HG02588 (cell line): ENCODE measurements around the gene ALKBH1.
"Not testable (repeated sequence)": the region's sequence is repeated elsewhere in the genome, so short reads cannot be mapped to it uniquely, and the experiment has no call there.

Experiments used
- ATAC-seq: cut with Tn5 transposase; IDR thresholded peaks from one replicate; pipeline ENCODE4 v1.9.1; 2021; ENCODE audit warnings: mild to moderate bottlenecking, moderate library complexity; ENCODE audit not compliant: unreplicated experiment

ALKBH1 gene

DNA sequence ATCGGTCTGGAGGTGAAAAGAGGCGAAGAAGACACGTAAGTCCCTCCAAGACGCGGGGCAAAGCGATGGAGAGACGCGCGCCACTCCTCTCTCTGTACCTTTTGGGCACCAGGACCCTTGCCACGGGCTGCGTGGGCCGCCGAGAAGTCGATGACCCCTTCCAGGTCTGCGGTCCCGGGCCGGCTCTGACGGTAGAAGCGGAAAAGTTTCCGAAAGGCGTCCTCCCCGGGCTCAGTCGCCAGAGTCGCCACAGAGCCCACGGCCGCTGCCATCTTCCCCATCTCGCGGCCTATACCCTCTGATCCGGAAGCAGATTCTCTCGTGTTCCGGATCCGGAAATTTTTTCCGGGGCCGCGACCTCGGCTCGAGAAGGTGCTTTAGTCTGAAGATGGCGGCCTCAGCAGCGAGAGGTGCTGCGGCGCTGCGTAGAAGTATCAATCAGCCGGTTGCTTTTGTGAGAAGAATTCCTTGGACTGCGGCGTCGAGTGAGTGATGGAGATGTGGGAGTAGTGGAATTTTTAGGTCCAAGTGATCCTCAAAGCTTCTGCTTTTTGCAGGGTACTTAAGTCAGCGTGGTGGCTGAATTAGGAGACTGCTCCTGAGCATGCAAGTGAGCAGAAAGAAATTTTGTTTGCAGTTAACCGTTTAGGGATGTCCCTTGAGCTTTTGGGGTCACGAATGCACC, at the start of gene ALKBH1, which contains the start of gene SLIRP:
Gene ALKBH1 (minus strand): TSS at position 300 of the 685 bp plus-strand sequence. CDS start 19 bp downstream, at position 281.
Gene SLIRP (plus strand): TSS at position 380 of the 685 bp plus-strand sequence. CDS start 9 bp downstream, at position 389.
- ATAC-seq = peak; percentile 97

DNA sequence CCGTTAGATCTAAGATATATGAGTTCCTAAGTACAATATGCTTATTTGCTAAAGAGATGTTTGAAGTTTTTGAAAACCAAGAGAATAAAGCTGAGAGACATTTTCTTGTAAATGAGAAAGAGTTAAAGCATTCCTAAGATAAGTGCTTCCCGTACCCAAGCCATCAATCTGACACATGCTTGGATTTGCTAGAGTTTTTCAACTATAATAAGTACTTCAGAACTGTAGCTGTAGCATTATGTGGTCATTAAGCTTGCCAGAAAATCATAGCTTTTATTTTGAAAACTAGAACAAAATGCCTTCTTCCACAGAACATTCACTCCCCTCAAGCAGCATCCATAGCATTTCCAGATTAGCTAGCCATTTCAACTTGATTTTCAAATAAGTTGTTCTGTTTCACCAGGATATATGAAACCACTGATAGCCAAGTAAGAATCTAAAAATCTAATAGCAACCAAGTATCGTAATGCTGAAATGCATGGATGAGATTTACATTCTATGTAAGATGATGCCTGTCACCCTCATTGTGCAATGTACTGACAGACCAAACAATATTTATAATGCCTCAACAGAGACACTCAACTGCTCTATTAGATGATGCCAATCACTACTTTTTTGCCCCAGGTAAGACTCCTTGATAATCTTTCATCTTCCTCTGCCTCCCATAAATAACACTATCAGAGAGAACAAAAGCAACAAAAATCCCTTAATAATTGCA, 45.1 kb upstream of the ALKBH1 start:
- ATAC-seq = no peak

DNA sequence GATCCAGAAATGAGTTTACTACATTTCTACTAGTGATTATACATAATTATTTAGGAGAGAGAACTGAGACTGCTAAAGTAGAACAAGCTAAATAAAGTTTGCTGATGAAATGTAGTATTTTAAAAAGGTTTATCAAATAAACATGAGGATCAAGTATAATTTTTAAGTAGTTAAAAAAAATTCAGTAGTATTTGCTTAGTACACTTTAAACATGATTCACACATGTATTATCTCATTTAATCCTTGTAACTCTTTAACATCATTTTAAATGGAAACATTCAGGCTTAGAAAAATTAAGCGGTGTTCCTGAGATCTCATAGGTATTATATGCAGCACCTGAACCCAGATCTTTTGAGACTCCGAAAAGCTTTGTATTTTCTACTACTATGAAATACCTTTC, 44.4 kb upstream of the ALKBH1 start:
- ATAC-seq = no peak

- ATAC-seq = not testable (repeated sequence)
Observed at GRCh38 chr14:77747425-77747824, 39.6 kb upstream of the ALKBH1 start.

DNA sequence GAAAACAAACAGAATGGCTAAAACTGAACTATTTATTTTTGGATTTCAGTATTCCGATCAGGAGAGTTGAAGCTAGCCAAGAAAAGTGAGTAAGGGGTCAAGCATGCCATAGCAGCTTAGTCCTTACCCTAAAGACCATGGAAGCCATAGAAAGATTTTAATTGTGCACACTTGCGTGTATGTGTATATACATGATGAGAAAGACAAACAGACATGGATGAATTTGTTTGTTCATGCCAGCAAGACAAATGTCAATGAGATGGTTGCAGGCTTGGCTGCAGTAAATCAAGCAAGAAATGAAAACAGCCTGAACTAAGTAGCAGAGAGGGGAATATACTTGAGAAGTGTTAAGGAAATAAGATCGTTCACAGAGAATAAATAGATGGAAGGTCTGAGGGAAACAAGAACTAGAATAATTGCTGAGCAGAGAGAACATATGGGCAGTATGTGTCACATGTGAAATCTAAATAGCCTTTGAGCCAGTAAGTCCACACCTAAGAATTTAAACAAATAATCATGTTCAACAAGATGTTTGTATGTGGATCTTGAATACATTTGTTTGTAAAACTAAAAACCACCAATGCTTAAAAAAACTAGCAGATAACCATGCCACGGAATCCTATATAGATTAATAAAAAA, 38.4 kb upstream of the ALKBH1 start:
- ATAC-seq = no peak

- ATAC-seq = no peak
Observed at GRCh38 chr14:77741438-77741837, 33.6 kb upstream of the ALKBH1 start.

DNA sequence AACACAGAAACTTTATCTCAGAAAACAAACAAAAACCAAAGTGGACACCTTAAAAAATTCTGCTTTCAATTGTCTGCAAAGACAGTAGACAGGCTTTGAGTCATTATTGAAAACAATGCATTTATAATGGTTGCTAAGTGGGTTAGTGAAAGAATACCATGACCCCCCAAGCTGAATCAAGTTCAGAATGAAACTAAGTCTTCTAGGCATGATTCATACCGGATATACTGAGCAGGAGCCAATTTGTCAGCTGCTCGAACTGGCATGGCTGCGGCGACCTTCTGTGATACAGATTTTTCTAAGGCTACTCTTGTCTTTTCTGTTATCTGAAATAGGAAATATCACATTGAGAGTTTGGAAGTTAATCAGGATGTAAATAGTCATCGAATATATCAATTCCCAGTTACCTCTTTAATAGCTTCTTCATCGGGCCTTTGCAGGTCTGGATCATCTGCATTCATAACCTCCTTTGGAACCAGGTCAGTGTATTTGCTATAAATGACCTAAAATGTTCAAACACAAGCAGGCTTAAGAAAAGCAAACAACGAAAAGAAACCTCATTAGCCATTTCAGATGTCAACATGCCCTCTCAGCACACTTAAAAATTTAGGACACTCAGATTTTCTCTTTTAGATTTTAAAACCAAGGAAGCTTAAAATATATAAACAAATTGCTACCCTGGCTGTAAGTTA, 30.9 kb upstream of the ALKBH1 start:
- ATAC-seq = no peak

GRCh38 chr14:77730976-77731497, 23.2 kb upstream of the ALKBH1 start:
- no peak for ATAC-seq

DNA sequence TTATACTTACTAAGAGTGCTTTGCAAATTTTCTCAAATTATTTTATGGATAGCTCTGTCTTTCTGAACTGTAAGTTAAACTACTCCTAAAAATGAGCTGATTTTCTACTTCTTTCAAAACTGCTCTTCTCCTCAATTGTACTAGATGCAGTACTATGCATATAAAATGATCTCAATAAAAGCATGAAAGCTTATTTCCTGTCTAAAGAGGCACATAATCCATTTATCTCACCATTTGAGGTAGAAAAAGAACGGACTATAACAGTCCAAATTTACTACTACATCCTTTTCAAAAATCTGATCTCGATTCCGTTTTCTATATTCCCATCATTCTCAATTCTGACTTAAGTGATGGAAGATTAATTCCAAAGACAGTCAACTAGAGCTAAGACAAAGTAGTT, 14.5 kb upstream of the ALKBH1 start:
- ATAC-seq = no peak

DNA sequence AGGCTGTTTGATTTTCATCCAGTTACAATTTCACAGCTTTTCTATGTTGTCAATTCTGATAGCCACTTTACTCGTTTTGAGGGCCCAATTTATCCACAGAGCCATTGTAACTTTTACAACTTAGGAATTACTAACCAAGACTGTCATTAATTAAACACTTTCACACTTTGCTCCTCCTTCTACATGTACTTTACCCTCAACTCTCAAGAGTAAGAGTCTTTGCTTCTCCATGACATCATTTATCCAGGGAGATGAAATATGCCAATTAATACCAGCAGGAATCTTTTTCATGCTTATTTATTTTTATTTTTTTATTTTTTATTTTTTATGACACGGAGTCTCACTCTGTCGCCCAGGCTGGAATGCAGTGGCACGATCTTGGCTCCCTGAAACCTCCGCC, 13.6 kb upstream of the ALKBH1 start:
- ATAC-seq = no peak

DNA sequence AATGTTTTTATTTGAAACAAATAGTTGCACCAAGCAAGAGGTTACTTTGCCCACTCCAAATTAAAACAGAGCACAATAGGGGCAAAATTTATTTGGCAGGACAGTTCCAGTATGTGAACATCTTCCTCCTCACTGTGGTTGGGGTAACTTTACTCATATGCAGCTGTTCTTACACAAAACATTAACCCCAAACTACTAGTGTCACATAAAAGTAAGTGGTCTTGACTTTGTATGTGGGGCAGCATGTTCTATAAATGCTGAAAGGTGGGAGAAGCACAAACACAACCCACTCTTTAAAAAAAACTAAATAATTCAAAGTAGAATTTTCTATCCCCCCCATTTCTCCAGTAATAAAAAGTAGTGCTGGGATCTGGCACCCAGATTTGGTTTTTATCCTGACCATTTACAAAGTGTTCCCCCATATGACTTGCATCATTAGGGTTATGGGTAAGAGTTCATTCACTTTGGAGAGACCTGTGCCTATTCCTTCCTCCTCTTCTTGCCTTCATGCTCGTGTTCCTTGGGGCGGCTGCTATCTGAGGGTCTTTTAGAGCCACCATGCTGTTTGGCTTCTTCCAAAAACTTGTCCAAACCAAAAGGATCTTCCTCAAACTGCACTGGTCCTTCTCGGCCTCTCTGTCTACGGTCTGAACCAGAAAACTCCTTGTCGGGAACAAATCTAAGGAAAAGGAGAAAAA, 9.9 kb upstream of the ALKBH1 start:
- no peak for ATAC-seq

DNA sequence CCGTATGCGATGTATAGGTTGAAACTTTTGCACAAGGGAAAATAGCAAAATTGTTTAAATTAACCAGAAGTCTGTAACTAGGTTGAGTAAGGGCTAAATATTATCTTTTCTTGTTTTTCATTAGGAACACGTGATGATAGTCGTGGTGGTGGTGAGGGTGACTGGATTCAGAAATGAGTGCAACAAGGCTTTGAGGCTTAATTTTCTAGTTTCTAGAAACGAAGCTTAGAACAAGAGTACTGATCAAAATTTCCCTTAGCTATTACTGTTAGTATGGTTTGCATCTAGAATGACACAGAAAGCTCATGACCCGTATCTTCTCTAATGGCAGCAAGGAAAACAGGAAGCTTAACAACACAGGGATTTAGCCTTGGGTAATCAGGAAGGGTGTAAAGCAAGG, 7.1 kb upstream of the ALKBH1 start:
- ATAC-seq = no peak

DNA sequence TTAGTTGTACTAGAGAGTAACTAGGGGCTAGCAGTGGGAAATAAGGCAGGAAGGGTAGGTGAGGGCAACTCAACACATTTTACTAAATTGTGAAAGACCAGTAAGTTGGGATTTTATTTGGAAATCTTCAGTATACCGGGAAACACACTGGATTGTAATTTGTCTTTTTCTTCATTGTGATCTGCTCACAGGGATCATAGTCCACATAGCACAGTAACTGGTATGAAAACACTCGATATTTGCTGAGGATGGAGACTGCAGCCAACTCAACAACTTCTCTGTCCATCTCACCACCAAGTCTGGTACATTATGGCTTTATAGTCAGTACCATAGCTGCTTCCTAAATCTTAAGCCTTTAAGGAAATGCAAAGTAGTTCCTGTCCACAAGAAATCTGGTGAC, 2.5 kb upstream of the ALKBH1 start:
- ATAC-seq = no peak

GRCh38 chr14:77709412-77709811, 1.6 kb upstream of the ALKBH1 start:
- no peak for ATAC-seq

GRCh38 chr14:77708749-77709148, 926 bp upstream of the ALKBH1 start:
- no peak for ATAC-seq

GRCh38 chr14:77707355-77707723, 484 bp downstream of the ALKBH1 start:
- peak; percentile 22 for ATAC-seq

DNA sequence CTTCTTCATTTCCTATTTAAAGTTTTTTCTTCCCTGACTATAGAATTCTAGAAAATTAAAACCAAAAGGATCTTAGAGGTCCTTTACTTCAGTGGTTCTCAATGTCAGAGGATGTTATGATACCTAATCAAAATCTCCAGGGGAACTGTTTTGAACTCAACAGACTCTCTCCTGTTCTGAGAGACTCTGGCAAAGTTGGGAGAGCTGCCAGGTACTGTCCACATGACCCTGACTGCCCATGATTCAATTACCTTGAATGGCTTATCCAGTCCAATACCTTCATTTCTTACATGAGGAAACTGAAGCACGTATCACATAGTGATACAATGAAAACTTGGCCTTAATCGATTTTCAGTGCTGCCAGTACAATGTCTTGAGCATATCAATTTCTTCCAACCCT, 16.6 kb downstream of the ALKBH1 start:
- ATAC-seq = no peak

DNA sequence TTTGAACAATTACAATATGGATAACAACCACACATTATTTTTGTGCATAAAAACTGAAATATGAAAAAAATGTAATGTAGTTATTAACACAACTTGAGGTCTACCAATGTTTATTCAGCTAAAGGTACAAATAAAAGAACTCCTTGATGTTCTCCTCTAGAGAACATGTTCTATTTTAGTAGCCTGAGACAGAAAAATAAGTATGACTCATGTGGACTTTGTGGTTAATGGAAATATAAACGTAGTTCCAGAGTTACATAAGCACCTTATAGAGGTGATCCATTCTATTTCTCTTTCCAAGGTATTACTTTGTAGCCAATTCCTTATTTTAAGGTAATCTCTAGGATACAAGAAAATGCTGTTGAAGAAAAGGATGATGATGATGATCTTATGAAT, 25.7 kb downstream of the ALKBH1 start:
- ATAC-seq = no peak

DNA sequence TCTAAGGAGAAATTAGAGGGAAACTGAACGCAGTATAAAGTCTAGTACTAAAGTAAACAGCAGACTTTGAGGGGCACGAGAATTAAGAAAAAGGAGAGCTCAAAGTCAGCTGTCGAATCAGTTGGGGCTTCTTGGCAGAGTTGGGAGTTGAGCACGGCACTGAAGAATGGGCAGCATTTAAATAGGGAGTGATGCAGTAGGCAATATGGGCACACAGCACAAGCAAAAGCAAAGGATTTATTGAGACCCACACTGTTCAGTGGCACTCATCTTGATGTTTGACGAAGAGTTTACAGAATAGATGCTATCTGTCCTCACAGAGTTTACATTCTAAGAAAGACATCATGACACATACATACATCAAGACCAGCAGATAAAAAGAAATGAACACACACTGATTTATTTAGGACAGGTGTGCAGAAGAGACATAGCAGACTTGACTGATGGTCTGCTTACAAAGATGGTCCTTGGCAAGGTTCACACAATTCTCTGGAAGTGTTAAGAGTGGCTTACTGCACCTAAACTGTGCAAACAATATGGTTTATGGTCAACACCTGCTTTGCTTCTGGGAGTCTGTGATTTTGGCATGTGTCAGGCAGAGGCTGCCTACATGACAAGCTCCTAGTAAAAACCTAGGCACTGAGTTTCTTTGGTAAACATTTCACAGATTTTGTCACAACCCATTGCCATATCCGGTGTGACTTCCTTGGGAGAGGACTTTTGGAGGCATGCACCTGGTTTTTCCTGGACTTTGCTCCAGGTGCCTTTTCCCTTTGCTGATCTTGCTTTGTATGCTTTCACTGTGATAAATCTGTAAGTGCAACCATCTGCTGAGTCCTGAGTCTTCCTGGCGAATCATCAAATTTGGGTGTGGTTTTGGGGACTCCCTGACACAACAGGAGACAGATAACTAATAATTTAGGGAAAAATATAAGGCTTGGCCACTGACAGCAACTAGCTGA, 26.3 kb downstream of the ALKBH1 start:
- no peak for ATAC-seq
